Right lobe of liver (tissue), 6 donors: ENCODE measurements around the gene HNRNPA3. TPM values are rescaled to one million over a fixed set of nuclear protein-coding genes. Genes with fewer than 3 reads are reported as not detected.

Experiments
- ATAC-seq, 4 donors: fragments of 200-7000 bp; cut with Tn5 transposase; one replicate each; pipeline ENCODE4 v1.9.1; 2020; ENCODE audit warnings: mild to moderate bottlenecking in 4 of 4, moderate library complexity in 4 of 4
- DNase-seq, 3 donors: peaks; one replicate each; pipeline ENCODE4 v3.0.0-alpha.2; 2020
- H3K27ac ChIP-seq, 3 donors: fragments of 200-600 bp; one replicate each; pipeline ENCODE4 v1.8.0; 2022
- H3K27me3 ChIP-seq, 2 donors: fragments of 200-600 bp; one replicate each; pipeline ENCODE4 v1.8.0; 2022
- H3K36me3 ChIP-seq, 4 donors: fragments of 200-600 bp; sonication (generic) in 1 of 4; one replicate each; pipeline versions ENCODE4 v1.5.1 to v1.8.0; 2017 to 2022; ENCODE audit warnings: control low read depth in 1 of 4
- H3K4me1 ChIP-seq, 4 donors: fragments of 200-600 bp; sonication (generic) in 1 of 4; one replicate each; pipeline versions ENCODE4 v1.5.1 to v1.8.0; 2017 to 2022; ENCODE audit warnings: control low read depth in 1 of 4
- H3K4me3 ChIP-seq, 3 donors: fragments of 200-600 bp; one replicate each; pipeline ENCODE4 v1.8.0; 2022
- H3K9me3 ChIP-seq, 4 donors: fragments of 200-600 bp; sonication (generic) in 1 of 4; one replicate each; pipeline versions ENCODE4 v1.5.1 to v1.8.0; 2017 to 2022; ENCODE audit warnings: control low read depth in 1 of 4
- POLR2A ChIP-seq: fragments of 450-650 bp; IDR thresholded peaks from one replicate; pipeline ENCODE4 v1.6.1; 2017; ENCODE audit warnings: antibody characterized with exemption, mild to moderate bottlenecking
- WGBS: methylation state at CpG from one replicate; pipeline ENCODE4 v1.1.6; 2018; ENCODE audit warnings: low coverage, low lambda C conversion rate; ENCODE audit not compliant: insufficient coverage; ENCODE audit errors: missing lambda C conversion rate; 5-methylcytosine and 5-hydroxymethylcytosine counted together
- intact Hi-C, 2 donors: fragments of 100-400 bp; cut with DNase I; formaldehyde crosslinking; loops; one replicate each; pipeline versions ENCODE4 v1.11.2 to v1.14.1; 2022
- long read RNA-seq: library from polyadenylated mRNA; unstranded; transcript quantifications from one replicate; pipeline ENCODE4 v2.0.0, GENCODE V29; 2019
- total RNA-seq, 6 experiments: library from RNA; depleted of rRNA in 2 of 6; stranded (reverse); fragments of >200 nt in 2 of 6; fragmentation: NEBNext Ultra II Directional in 3 of 6; extraction: Animal tissue kit (Norgen Biotek cat#: 25700) in 3 of 6; gene quantifications; one replicate each; pipeline versions ENCODE4 v1.1.0 to v1.2.4, GENCODE V29; 2016 to 2023
- TF ChIP-seq, protein P1 (sequence below), 4 donors: fragments of 200-600 bp in 3 of 4; fragments of 450-650 bp in 1 of 4; IDR thresholded peaks; one replicate each; pipeline versions ENCODE4 v1.5.1 to v1.8.0; 2016 to 2022; ENCODE audit warnings: antibody characterized with exemption in 4 of 4, mild to moderate bottlenecking in 2 of 4
- donor health status: DM: no; HTN: yes; CAD: no.
- donor health status: DM: no; HTN: no; CAD: no.
- donor health status: DM: no; HTN: no; CAD: no.
- donor health status: DM: no; HTN: yes; CAD: no.
- donor health status: DM: no; HTN: yes; CAD: no.

HNRNPA3 gene
- 10 to 100 TPM; 22.4 to 70.4 (median 54.8) TPM for total RNA-seq
- long read RNA-seq, partial matches to known transcripts, result 11 of 12 reads
- long read RNA-seq, other reads (novel, unspliced or antisense), result 1 of 12 reads

- Histone ChIP-seq H3K9me3 (no peaks in the 10 kb centered on the region), H3K4me3 (peak within 1 kb of the TSS; percentile 58 to 86 (median 72)), H3K27ac (peak within 1 kb of the TSS; percentile 96 to 100 (median 99)), H3K36me3 (peaks cover 0 to 24% (median 10%) of the 10 kb centered on the region in 4 donors), H3K4me1 (peaks cover 0 to 24% (median 7%) of the 10 kb centered on the region in 4 donors), H3K27me3 (no peaks in the 10 kb centered on the region)
- TF ChIP-seq, protein P1, sequence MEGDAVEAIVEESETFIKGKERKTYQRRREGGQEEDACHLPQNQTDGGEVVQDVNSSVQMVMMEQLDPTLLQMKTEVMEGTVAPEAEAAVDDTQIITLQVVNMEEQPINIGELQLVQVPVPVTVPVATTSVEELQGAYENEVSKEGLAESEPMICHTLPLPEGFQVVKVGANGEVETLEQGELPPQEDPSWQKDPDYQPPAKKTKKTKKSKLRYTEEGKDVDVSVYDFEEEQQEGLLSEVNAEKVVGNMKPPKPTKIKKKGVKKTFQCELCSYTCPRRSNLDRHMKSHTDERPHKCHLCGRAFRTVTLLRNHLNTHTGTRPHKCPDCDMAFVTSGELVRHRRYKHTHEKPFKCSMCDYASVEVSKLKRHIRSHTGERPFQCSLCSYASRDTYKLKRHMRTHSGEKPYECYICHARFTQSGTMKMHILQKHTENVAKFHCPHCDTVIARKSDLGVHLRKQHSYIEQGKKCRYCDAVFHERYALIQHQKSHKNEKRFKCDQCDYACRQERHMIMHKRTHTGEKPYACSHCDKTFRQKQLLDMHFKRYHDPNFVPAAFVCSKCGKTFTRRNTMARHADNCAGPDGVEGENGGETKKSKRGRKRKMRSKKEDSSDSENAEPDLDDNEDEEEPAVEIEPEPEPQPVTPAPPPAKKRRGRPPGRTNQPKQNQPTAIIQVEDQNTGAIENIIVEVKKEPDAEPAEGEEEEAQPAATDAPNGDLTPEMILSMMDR (IDR thresholded peaks at IDR 0.05), result peak in 2 of 4 donors; percentile 10 to 15
- peak; percentile 97 for TF ChIP-seq POLR2A
- ATAC-seq (peak; percentile 92 to 97 (median 92)), DNase-seq (peak; percentile 100)
- intact Hi-C loops, result no loop called here
- under 1% methylated on average over 28 of the region's 74 CpGs for WGBS
Observed at GRCh38 chr2:177212106-177212890, at the start of gene HNRNPA3. TSS of gene HNRNPA3 (plus strand) at chr2:177212794. CDS start at chr2:177212800, 6 bp downstream.

DNA sequence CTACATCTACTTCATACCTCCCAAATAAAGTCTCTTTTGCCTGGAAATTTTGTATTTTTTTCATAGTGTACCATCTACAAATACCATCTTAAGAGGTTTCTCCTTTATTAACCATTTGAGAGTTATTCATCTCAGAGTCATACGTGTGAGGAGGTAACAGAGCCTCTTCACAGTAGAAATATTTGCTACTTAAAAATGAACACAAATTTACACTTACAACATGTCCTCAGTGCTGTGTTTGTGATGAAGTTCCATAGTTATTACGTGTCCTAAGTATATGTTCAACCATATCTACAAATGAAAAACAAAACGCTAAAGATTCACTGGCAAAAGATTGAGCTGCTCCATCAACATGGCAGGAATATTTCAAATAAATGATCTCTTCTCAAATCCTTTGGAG, 48.5 kb upstream of the HNRNPA3 start:
- H3K9me3 ChIP-seq, result no peaks in the 10 kb centered on the region
- no peak overlapping the region for H3K27ac ChIP-seq
- TF ChIP-seq POLR2A, result no peak
- TF ChIP-seq, protein P1 (IDR thresholded peaks at IDR 0.05), result no peak
- peaks cover 0 to 15% (median 4%) of the 10 kb centered on the region in 4 donors for H3K4me1 ChIP-seq
- DNase-seq (no peak), ATAC-seq (no peak)
- H3K4me3 ChIP-seq, result no peak overlapping the region
- H3K36me3 ChIP-seq, result no peaks in the 10 kb centered on the region
- intact Hi-C loops, result loop anchor here in 1 of 2 donors (5.0 to 10.0 kb wide), 2 partner anchors 101 to 168 kb away; partner anchors contain the start of gene NFE2L2
- no peaks in the 10 kb centered on the region for H3K27me3 ChIP-seq
- 11% methylated on average over 3 of the region's 3 CpGs for WGBS

DNA sequence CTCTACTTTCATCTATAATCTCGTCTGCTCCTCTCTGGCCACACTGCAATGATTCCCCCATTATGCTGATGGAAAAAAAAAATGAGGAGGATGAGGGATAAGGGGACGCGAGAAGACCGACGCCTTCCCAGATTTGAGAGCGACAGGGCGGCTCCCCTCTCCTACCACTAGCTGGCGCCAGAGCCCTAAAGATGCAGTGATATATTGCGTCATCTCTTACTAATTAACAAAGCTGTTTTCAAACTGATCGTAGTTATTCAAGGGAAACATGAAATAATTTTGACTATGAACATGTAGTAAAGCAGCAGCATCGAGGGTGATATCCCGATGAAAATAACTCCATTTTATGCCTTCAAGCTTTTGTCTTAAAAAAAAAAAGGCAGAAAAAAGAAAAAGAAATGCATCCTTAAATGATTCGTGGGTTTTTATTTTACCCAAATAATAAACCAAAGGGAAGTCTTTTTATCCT, 48.0 kb upstream of the HNRNPA3 start:
- peak overlapping the region; percentile 14 to 43 (median 42) for H3K4me3 ChIP-seq

DNA sequence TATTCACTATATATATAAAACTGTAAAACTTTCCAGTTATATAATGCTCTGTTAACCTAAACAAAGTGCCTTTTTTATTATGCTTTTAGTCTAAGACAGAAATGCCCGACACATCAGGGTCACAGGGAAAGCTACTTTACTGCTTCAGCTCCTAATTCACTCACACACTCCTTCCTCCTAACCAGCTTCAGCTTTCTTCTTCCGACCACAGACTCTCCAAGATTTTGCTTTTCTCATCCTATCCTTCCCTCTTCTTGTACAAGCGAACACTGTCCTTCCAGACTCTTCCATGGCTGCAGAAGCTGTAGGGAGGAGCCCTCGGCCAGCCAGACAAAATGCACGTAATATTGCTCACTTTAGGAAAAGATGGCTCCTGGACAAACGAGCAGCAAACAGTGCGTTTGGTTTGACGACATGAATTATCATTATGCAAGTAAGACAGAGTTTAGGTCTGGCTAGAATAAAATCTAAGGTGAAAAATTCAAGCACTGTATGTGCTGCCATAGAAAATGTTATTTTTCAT, 47.5 kb upstream of the HNRNPA3 start:
- peak; percentile 27 to 70 (median 59) for DNase-seq
- 1% methylated on average over 8 of the region's 8 CpGs for WGBS
- intact Hi-C loops, result loop anchor here in 1 of 2 donors (10.0 kb wide), 1 partner anchor 100 kb away; the partner anchor contains the start of gene NFE2L2

More for the DNA sequence above, 48.0 kb upstream of the HNRNPA3 start:
- peak overlapping the region; percentile 87 to 91 (median 88) for H3K27ac ChIP-seq
- H3K27me3 ChIP-seq, result no peaks in the 10 kb centered on the region
- ATAC-seq, result peak; percentile 85 to 92 (median 90)
- H3K36me3 ChIP-seq, result no peaks in the 10 kb centered on the region
- WGBS, result under 1% methylated on average over 13 of the region's 13 CpGs
- peak; percentile 80 to 85 (median 80) for DNase-seq
- intact Hi-C loops, result loop anchor here in 1 of 2 donors (5.0 to 10.0 kb wide), 2 partner anchors 100 to 168 kb away; partner anchors contain the start of gene NFE2L2
- H3K9me3 ChIP-seq, result no peaks in the 10 kb centered on the region
- TF ChIP-seq, protein P1 (IDR thresholded peaks at IDR 0.05), result peak in 3 of 4 donors; percentile 99 to 100 (median 99)
- TF ChIP-seq POLR2A, result no peak
- H3K4me1 ChIP-seq, result peaks cover 0 to 16% (median 4%) of the 10 kb centered on the region in 4 donors

More for the DNA sequence above, 47.5 kb upstream of the HNRNPA3 start:
- Histone ChIP-seq H3K4me3 (peak overlapping the region; percentile 14 to 43 (median 42)), H3K4me1 (peaks cover 0 to 21% (median 4%) of the 10 kb centered on the region in 4 donors), H3K27ac (peak overlapping the region; percentile 87 to 91 (median 88)), H3K9me3 (no peaks in the 10 kb centered on the region), H3K27me3 (no peaks in the 10 kb centered on the region), H3K36me3 (no peaks in the 10 kb centered on the region)
- TF ChIP-seq POLR2A, result no peak
- TF ChIP-seq, protein P1 (IDR thresholded peaks at IDR 0.05), result no peak
- peak; percentile 65 to 82 (median 80) for ATAC-seq
